Measurements from ENCODE around the gene ARFIP2.

Gene ARFIP2

GRCh38 chr11:6483015-6483414 is 1.9 kb upstream of the ARFIP2 start:
- Histone ChIP-seq H3F3A (ENCODE audit: insufficient read depth, low read length) (0 out of 2 replicates have a peak, but pooled peaks cover 4% of the 10 kb centered on the region), H3K4me2 (ENCODE audit: low read depth, low read length) (no peak overlapping the region), H3K36me3 (replicated peaks; ENCODE audit: insufficient read depth, low read length) (0 out of 2 replicates have a peak, but pooled peaks cover 12% of the 10 kb centered on the region), H3K4me3 (ENCODE audit: low read length) (no peak overlapping the region), H3K9me3 (replicated peaks; ENCODE audit: insufficient read depth, low read length) (no peaks in the 10 kb centered on the region), H3K79me2 (ENCODE audit: low read length) (peaks cover 49% of the 10 kb centered on the region), H4K20me1 (ENCODE audit: insufficient read depth, low read length) (no peaks in the 10 kb centered on the region), H3K4me1 (ENCODE audit: low read length) (peaks cover 19% of the 10 kb centered on the region), H3K9me2 (replicated peaks; ENCODE audit: insufficient read depth, low read length) (no peaks in the 10 kb centered on the region), H3K9ac (ENCODE audit: low read length) (no peak overlapping the region), H3K27ac (ENCODE audit: low read length) (no peak overlapping the region), H3K27me3 (replicated peaks; ENCODE audit: insufficient read depth, low read length) (no peaks in the 10 kb centered on the region), H2AFZ (ENCODE audit: low read length) (no peak overlapping the region)
- DNase-seq, result no peak
- TF ChIP-seq CTCF (IDR thresholded peaks at IDR 0.05; ENCODE audit: low read length) (no peak), EZH2 (optimal IDR thresholded peaks at IDR 0.05; ENCODE audit: low read depth, low read length) (no peak), EZH2phosphoT487 (IDR thresholded peaks at IDR 0.05; ENCODE audit: low read length) (no peak)

GRCh38 chr11:6482441-6482840 is 1.3 kb upstream of the ARFIP2 start:
- Histone ChIP-seq H3K4me3 (ENCODE audit: low read length) (peak overlapping the region; percentile 98), H3K27me3 (replicated peaks; ENCODE audit: insufficient read depth, low read length) (no peaks in the 10 kb centered on the region), H3K27ac (ENCODE audit: low read length) (no peak overlapping the region), H3K4me1 (ENCODE audit: low read length) (peaks cover 19% of the 10 kb centered on the region), H3K79me2 (ENCODE audit: low read length) (peaks cover 49% of the 10 kb centered on the region), H3K9ac (ENCODE audit: low read length) (peak overlapping the region; percentile 93), H3K36me3 (replicated peaks; ENCODE audit: insufficient read depth, low read length) (0 out of 2 replicates have a peak, but pooled peaks cover 12% of the 10 kb centered on the region), H2AFZ (ENCODE audit: low read length) (no peak overlapping the region), H3F3A (ENCODE audit: insufficient read depth, low read length) (0 out of 2 replicates have a peak, but pooled peaks cover 4% of the 10 kb centered on the region), H3K9me3 (replicated peaks; ENCODE audit: insufficient read depth, low read length) (no peaks in the 10 kb centered on the region), H3K4me2 (ENCODE audit: low read depth, low read length) (peak overlapping the region; percentile 97), H4K20me1 (ENCODE audit: insufficient read depth, low read length) (no peaks in the 10 kb centered on the region), H3K9me2 (replicated peaks; ENCODE audit: insufficient read depth, low read length) (no peaks in the 10 kb centered on the region)
- TF ChIP-seq EZH2 (optimal IDR thresholded peaks at IDR 0.05; ENCODE audit: low read depth, low read length) (no peak), EZH2phosphoT487 (IDR thresholded peaks at IDR 0.05; ENCODE audit: low read length) (no peak), CTCF (IDR thresholded peaks at IDR 0.05; ENCODE audit: low read length) (no peak)
- no peak for DNase-seq

- H3K27ac ChIP-seq (ENCODE audit: low read length), result peak overlapping the region; percentile 88
- peak overlapping the region; percentile 98 for H3K4me3 ChIP-seq (ENCODE audit: low read length)
- no peaks in the 10 kb centered on the region for H3K27me3 ChIP-seq (replicated peaks; ENCODE audit: insufficient read depth, low read length)
- no peaks in the 10 kb centered on the region for H3K9me3 ChIP-seq (replicated peaks; ENCODE audit: insufficient read depth, low read length)
- H3K9me2 ChIP-seq (replicated peaks; ENCODE audit: insufficient read depth, low read length), result no peaks in the 10 kb centered on the region
- H3K79me2 ChIP-seq (ENCODE audit: low read length), result peaks cover 49% of the 10 kb centered on the region
- peak overlapping the region; percentile 97 for H3K4me2 ChIP-seq (ENCODE audit: low read depth, low read length)
- peak overlapping the region; percentile 93 for H3K9ac ChIP-seq (ENCODE audit: low read length)
- peaks cover 19% of the 10 kb centered on the region for H3K4me1 ChIP-seq (ENCODE audit: low read length)
- H3F3A ChIP-seq (ENCODE audit: insufficient read depth, low read length), result 0 out of 2 replicates have a peak, but pooled peaks cover 4% of the 10 kb centered on the region
- TF ChIP-seq CTCF (IDR thresholded peaks at IDR 0.05; ENCODE audit: low read length) (no peak), EZH2phosphoT487 (IDR thresholded peaks at IDR 0.05; ENCODE audit: low read length) (no peak), EZH2 (optimal IDR thresholded peaks at IDR 0.05; ENCODE audit: low read depth, low read length) (no peak)
- 0 out of 2 replicates have a peak, but pooled peaks cover 12% of the 10 kb centered on the region for H3K36me3 ChIP-seq (replicated peaks; ENCODE audit: insufficient read depth, low read length)
- no peak for DNase-seq
- no peaks in the 10 kb centered on the region for H4K20me1 ChIP-seq (ENCODE audit: insufficient read depth, low read length)
- H2AFZ ChIP-seq (ENCODE audit: low read length), result peak overlapping the region; percentile 70
Observed at GRCh38 chr11:6481924-6482275, 769 bp upstream of the ARFIP2 start.

All from MM.1S (cell line).